GM21576 (cell line): ENCODE measurements around the gene MANEAL.
"Not testable (repeated sequence)": the region's sequence is repeated elsewhere in the genome, so short reads cannot be mapped to it uniquely, and the experiment has no call there.

Experiments used
- ATAC-seq: cut with Tn5 transposase; IDR thresholded peaks from one replicate; pipeline ENCODE4 v1.9.1; 2021; ENCODE audit warnings: mild to moderate bottlenecking, moderate library complexity; ENCODE audit not compliant: unreplicated experiment

MANEAL gene, protein sequence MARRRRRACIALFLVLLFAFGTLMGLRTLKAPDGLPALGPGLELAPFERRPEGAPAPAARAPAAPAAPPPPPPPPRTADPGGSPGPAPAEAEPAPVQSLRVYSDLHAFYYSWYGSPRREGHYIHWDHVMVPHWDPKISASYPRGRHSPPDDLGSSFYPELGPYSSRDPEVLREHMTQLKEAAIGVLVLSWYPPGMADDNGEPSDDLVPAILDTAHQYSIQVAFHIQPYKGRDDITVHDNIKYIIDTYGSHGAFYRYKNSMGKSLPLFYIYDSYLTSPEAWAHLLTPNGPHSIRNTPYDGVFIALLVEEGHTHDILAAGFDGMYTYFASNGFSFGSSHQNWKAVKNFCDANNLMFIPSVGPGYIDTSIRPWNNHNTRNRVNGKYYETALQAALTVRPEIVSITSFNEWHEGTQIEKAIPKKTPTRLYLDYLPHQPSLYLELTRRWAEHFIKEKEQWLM

DNA sequence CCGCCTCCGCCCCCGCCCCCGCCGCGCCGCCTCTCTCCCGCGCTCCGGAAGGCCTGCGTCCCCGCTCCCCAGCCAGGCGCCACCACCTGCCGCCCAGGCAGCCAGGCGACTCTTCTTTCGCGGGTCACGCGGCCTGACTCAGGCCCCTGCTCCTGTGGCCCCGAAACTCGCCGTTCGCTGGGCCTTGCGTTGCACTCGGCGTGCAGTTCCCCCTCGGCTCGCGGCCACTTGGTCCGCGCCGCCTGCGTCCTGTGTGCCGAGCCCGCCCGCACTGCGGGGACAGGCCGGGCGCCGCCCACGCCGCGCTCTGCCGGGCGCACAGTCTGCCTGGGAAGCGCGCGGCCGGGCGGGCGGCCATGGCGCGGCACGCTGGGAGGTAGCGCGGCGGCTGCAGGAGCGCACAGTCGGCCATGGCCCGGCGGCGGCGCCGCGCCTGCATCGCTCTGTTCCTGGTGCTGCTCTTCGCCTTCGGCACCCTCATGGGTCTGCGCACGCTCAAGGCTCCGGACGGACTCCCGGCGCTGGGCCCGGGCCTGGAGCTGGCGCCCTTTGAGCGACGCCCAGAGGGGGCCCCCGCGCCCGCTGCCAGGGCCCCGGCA, at the start of gene MANEAL:
TSS of gene MANEAL (plus strand) at position 75 of the 599 bp plus-strand sequence. CDS start at position 411, 336 bp downstream.
- ATAC-seq: no peak

DNA sequence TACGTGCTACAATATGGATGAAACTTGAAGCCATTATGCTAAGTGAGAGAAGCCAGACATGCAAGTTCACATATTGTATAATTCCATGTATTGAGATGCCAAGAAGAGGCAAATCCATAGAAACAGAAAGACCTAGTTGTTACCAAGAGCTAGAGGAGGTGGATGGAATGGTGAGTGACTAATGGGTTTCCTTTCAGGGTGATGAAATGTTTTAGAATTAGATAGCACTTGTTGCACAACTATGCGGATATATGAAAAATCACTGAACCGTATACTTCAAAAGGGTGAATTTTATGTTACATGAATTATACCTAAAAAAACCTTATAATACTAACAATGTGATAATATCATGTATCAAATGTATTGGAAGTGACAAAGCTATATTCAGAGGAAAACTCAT, 46.8 kb upstream of the MANEAL start:
- no peak for ATAC-seq

DNA sequence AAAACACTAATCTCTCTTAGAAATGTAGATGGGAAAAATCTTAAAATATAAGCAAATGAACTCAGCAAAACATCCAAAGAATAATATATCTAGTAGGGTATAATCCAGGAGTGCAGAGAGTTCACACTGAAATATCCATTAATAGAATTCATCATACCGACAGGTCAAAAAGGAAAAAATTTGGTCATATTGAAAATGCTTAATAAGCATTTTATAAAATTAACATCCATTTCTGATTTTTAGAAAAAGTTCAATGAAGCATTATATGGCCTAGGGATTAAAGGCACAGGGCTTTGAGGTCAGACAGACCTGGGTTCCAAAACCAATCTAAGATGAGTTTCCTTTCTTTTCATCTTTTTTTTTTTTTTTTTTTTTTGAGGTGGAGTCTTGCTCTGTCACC, 45.1 kb upstream of the MANEAL start:
- ATAC-seq: no peak

DNA sequence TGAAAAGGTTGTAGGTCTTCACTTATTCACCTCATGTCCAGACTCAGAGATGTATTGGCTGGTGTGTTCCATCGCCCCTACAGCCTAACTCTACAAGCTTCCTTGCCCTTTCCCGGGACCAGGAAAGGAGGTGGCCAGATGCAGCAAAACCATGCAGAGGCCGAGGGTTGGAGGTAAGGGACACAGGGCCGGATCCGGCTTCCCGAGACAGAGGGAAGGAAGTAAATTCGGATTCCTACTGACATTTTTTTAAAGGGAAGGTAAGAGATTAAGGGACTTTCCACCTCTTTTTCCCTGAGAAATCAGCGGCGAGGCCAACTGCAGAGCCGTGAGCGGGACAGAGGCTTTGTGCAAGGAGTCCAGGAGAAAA, 41.4 kb upstream of the MANEAL start:
- no peak for ATAC-seq

DNA sequence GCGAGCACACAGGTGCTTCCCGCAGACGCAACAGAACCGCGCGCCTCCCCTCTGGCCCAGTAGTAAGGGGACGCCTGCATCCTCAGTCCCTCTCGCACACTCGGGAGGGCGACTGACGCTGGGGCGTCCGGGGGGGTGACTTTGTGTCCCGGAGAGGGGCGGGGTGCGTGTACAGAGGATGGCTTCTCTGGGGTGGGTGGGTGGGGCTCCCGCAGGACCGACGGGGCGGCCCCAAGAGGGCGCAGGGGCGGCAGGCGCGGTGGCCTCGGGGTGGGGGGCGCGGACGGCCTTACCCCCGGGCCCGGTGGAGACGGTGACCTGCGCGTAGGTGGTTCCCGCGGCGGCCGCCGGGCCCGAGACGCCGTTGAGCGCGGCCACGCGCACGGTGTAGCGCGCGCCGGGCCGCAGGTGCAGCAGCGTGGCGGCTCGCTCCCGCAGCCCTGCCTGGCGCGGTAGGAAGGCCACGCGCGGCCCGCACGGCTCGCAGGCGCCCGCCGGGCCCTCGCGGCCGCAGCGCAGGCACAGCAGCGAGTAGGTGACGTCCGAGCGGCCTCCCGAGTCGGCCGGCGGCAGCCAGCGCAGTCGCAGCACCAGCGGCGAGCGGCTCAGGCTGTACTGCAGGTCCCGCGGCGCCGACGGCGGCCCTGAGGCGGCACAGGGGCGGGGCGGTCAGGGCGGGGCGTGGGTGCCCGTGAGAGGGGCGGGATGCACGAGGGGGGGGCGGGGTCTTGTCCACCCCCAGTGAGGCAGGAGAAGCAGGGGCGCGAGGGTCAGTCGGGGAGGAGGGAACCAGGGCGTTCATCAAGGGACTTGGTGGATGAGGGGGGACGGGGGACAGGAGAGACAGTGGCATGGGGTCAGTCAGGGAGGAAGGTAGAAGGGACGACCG, 40.8 kb upstream of the MANEAL start:
- ATAC-seq: no peak

DNA sequence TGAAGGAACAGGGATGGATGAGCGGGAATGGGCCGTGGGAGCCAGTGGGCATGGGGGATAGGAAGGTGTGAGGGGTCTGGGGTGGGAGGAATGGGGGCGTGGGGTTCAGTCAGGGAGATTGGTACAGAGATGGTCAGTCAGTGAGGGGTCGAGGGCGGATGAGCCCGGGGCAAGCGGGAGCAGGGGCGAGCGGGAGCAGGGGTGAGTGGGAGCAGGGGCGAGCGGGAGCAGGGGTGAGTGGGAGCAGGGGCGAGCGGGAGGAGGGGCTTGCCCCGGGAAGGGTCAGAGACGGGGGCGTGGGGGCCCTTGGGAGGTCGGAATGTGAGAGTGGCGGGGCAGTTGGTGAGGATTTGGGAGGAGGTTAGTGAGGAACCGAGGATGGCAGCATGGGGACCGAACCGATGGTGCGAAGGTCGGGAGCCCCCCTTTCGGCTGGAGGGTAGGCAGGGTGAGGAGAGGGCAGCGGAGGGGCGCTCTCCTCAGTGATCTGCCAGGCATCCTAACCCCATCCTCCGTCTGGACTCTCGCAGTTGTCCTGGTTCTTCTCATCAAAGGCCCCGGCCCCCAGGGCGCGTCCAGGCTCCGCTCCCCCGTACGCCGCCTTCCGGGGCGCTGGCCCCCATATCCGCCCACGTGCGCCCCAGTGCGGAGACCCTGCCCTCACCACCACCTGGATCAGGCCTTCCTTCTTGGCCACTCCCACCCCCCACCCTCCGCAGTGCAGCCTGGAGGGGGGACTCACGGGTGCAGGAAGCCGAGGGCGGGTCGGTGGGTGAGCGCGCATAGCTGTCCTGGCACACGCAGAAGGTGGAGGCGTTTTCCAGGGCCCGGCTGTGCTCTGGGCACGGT, 40.0 kb upstream of the MANEAL start:
- ATAC-seq: no peak

DNA sequence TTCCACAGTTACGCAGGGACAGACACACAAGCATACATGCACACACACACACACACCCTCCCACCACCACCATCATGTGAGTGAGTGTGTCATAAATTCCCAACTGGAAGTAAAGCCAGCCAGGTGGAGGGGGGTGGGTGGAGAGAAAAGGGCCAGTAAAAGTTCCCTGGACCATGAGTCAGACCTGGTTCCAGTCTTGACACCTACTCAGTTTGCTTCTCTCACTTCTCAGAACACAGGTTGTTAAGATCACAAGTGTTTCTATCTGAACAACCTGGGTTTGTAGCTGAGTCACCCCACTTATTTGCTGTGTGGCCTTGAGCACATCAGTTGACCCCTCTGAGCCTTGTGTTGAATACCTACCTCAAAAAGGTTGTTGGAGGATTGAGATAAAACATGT, 38.4 kb upstream of the MANEAL start:
- ATAC-seq: no peak

DNA sequence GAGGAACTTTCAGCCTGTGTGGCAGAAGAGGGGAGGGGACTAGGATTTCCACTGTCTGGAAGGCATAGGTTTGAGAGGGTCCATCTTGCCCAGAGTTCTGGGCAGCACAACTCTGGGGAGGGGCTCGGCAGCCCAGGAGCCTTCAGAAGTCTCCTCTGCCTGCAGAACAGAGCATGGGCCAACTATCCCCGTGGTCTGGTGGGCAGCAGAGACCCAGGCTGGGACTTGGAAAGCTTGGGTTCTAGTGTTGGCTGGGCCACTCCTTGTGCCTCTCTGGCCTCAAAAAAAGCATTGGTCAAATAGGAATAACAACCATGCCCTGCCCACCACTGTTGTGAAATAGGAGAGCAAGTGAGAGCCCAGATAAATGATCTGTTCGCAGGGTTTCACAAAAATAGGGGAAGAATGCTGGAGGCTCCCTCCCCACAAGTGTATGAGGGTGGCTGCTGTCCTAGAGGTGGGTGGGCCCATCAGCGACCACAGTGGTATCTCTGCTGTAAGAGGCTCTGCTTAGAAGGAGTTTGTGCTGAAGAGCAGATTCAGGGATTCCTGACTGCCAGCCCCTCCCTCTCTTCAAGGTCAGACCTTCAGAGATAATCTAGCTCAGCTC, 37.6 kb upstream of the MANEAL start:
- ATAC-seq: no peak

DNA sequence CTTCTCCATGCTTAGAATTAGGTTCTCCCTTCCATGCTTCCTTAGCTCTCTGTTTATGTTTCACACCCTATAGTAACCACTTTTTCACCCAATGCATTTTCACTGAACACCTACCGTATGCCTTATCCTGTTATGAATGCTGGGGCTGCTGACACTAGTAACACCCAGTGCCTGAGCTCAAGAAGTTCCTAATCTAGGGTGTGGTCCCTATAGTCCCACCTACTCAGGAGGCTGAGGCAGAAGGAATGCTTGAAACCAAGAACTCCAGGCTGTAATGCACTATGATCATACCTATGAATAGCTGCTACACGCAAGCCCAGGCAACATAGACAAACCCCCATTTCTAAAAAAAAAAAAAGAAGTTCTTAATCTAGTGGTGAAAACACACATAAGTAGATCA, 34.2 kb upstream of the MANEAL start:
- no peak for ATAC-seq

DNA sequence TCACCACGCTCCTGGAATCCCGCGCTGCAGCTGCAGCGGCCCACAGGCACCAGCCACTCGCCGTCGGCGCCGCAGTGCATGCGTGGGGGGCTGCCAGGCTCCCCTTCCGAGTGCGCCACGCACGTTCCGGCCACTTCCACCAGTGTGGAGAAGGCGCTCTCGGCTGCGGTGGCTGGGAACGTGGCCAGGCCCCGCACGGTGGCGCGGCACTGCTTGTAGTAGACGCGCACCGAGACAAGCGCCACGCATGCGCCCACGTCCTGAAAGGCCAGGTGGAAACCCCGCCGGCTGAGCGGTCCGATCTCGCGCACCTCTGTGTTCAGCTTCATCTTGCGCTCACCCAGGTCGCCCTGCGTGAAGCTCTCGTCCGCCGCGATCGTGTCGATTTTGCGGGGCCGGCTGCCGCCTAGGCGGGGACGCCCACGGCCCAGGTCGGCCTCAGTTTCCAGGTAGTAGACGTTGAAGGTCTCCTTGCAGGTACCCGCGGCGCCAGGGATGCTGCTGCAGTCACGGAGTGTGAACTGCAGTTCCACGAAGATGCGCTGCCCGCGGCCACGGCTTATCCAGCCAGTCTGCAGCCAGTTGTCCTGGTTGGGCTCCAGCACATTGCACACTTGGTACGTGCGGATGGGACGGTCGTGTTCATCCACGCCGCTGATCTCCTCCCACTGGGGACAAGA, 32.1 kb upstream of the MANEAL start:
- ATAC-seq: no peak

DNA sequence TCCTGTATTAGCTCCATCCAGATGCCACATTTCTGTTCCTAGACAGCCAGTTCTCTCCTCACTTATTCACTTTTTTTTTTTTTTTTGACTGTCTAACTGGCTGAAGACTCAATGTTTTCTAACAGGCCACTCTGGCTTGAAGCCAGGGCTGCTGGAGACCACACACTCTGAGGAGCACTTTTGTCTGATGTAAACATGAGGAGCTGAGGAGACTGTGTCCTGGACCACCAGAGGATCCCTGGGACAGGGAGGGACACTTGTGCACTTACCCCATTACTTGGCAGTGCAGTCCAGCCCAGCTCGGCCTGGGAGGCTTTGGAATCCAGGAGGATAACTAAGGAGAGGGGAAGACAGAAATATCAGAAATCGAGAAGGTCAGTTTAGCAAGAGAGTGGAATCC, 31.1 kb upstream of the MANEAL start:
- ATAC-seq: no peak

DNA sequence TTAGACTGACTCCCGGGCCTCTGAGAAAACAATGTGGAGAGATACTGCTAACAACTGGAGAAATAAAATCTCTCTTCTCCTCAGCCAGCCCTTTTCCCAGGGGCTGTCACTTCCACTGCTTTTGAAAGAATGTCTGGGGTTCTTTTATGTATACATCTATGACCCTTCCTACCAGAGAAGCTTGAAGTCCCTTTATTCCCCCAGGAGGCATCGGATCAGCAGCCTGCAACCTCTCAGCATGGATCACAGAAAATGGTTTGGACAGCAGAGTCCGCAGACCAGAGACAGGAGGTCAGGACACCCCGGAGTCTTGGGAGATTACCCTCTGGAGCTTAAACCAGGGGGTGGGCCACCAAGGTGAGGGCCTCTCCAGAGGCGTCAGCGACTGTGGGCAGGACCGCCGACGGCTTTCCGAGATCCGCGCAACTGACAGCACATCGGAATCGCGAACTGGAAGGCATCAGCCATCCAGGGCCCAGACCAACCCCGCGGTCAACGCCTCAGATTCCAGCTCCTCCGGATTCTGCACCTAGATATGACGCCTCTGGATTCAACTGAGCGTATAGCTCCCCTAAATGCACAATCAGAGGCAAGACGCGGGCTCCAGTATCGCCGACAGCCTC, 29.7 kb upstream of the MANEAL start:
- no peak for ATAC-seq

DNA sequence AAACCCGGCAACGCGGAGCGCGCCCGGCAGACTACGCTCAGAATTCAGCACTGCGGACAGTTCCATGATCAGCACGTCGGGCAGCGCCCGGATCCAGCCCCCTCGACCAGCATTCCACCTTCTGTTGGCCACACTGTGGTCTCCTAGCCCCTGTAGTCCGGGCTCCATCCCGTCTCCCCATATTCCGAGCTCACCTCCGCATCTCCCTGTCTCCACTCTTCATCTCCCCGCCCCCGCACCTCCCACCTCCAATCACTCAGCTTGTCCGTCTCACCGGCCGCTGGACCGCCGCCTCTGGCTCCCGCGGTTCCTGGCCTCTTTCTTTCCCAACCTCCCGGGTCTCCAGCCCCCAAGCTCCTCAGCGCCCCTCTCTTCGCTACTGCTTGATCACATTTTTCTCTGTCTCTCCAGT, 29.2 kb upstream of the MANEAL start:
- no peak for ATAC-seq

DNA sequence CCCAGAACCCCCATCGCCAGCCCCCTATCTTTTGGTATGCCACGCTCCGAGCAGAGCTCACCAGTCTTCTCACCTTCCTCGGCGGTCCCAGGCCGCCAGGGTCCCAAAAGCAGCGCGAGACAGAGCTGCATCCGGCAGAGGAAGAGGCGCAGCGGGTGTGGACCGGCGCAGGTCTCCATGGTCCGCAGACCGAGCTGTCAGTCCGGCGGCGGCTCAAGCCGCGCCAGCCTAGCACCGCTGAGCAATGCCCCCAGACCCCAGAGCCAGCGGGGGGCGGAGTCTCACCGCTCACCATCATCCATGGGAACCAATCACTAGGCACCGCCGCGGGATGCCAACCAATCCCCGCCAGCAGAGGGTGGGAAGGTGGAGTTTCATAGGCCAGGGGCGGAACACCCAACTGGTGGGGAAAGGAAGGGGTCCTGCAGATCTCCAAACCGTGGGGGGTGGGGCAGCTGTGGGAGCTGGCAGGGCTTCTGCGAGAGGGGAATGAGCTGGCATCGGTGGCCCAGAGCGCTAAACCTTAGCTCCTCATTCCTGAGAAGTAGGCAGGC, 28.7 kb upstream of the MANEAL start, which contains the start of gene EPHA10:
TSS of gene EPHA10 (minus strand) at position 233 of the 554 bp plus-strand sequence. CDS start at position 179, 54 bp downstream.
- ATAC-seq: no peak

DNA sequence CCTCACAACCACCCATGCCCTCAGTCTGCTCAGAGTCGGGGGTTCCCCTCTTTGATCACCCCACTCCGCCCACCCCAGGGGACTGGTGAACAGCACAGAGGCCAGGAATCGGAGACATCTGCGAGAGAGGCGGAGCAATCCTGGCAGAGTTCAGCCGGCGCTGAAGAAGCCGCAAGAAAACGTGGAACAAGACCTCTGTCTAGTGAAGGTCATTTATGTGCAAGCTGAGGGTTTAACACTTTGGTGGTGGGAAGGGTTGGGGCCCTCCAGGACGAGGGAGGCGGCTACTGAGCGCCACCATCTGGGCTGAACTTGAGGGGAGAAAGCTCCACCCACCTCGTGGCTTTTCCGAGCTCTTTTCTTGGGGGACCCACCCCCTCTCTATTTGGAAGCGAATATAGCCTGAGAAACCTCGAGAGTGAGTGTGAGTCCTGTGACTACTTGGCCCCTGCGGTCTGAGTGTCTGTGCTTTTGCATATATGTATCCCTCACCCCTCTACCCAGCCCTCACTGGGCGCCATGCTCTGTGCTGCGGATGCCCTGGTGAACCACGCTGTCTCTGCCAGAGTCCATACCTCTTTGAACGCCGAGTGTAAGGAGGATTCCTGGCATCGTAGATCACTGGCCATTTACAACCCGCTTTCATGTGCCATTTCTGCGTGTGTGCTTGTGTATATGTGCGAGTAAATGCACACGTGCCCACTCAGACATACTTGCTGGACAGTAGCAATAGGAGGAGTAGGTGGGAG, 27.6 kb upstream of the MANEAL start:
- ATAC-seq: no peak

DNA sequence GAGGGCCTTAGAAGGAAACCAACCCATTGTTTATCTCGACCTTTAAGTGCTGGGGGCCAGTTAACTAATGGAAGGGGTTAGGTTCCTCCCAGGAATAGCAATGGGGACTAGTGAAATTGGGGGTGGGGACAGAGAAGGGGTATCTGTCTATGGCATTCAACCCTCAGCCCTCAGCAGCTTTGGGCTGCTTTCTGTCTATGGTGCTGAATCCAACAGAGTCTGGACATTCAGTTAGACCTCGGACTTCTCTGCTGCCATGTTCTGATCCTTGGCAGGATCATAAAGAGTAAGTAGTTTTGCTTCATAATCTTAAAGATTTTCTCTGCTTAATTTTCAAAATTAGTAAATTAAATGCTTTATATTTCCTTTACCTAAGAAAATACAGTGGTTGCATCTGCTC, 26.2 kb upstream of the MANEAL start:
- no peak for ATAC-seq

DNA sequence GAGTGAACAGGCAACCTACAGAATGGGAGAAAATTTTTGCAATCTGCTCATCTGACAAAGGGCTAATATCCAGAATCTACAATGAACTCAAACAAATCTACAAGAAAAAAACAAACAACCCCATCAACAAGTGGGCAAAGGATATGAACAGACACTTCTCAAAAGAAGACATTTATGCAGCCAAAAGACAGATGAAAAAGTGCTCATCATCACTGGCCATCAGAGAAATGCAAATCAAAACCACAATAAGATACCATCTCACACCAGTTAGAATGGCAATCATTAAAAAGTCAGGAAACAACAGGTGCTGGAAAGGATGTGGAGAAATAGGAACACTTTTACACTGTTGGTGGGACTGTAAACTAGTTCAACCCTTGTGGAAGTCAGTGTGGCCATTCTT, 22.2 kb upstream of the MANEAL start:
- ATAC-seq: not testable (repeated sequence)

DNA sequence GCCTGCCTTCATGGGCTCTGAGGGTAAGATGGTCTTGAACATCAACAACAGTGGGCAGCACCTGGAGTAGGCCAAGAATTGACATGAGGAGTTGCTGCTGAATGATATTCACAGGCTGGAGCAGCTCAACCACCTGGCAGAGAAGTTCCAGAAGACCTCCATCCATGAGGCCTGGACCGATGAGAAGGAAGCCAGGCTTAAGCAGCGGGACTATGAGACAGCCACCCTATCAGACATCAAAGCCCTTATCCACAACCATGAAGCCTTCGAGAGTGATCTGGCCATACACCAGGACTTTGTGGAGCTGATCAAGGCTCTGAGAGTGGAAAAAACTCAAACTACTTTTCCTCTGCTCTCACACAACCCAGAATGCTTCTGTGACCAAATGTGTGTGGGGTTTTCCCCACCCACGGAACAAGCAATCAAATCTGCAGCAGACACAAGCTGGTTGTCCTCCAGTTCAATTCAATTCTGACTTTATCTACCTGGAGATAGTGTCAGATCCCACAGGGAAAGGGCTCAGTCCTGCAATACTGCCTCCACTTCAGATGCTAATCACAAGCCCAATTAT, 16.6 kb upstream of the MANEAL start:
- no peak for ATAC-seq
